ENCODE results near the gene NARF.

DNA sequence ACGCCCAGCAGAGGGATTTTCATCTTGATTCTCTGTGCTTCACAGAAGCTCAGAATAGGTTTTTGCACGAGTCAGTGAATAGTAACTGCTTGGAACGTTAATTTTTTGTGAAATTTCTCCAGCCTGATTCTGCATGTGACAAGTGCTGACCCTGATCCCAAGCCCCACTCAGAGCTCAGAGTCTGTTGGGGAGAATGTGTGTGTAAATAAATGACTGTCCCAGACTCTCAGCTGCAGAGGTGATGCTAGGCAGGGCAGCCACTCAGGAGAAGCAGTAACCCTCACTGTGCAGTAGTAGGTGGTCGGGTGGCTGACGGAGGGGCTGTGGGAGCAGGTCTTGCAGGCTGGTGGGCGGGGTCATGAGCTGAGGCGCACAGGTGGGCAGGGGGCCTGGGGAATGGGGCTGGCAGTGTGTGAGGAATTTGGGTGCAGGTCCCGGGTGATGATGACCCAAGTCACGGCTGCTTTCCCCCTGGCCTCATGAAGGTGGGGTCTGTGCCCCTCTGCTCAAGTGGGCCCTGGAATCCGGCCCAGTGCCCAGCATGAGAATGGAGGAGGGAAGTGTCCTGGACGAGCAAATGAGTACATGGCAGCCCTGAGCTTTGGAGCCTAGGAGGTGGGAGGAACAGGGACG is 44.7 kb downstream of the NARF start:
- TF ChIP-seq CTCF (IDR thresholded peaks at IDR 0.05; ENCODE audit: extremely low read depth in 1 of 2, insufficient read depth in 1 of 2, low read depth in 1 of 2, low read length in 2 of 2), result no peak
- TF ChIP-seq MYC (IDR thresholded peaks at IDR 0.05; ENCODE audit: low read depth, low read length), result no peak
- no peak for TF ChIP-seq POLR2A (IDR thresholded peaks at IDR 0.05; ENCODE audit: low read depth, low read length)
- no peak for TF ChIP-seq POLR2AphosphoS5 (IDR thresholded peaks at IDR 0.05; ENCODE audit: insufficient read depth, low read depth, low read length)
- TF ChIP-seq, protein P1, sequence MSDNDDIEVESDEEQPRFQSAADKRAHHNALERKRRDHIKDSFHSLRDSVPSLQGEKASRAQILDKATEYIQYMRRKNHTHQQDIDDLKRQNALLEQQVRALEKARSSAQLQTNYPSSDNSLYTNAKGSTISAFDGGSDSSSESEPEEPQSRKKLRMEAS (IDR thresholded peaks at IDR 0.05; ENCODE audit: insufficient read depth, insufficient read length), result no peak

Measured in endothelial cell of umbilical vein (primary cell).